ENCODE data around the gene REXO1. TPM values are rescaled to one million over a fixed set of nuclear protein-coding genes. Genes with fewer than 3 reads are reported as not detected.

Gene REXO1
- total RNA-seq, 1 experiment from 2014 or later = 52.1 TPM

- H3K36me3 ChIP-seq (ENCODE audit: control insufficient read depth, insufficient read depth, low read length) = peaks cover 4% of the 10 kb centered on the region; the same call in 1 of the 2 replicates
- DNase-seq (ENCODE audit: low read depth, low spot score) (no peak), ATAC-seq (no peak)
- intact Hi-C loops (cut with micrococcal nuclease; ENCODE audit: unreplicated experiment) = no loop called here
- CTCF ChIA-PET = no interaction called here
- in situ Hi-C loops (cut with HindIII; ENCODE audit: low pct_unique_long_range_greater_than_20kb, low sequenced_read_pairs) = no loop called here
- TF ChIP-seq REST (IDR thresholded peaks at IDR 0.05; ENCODE audit: insufficient read depth in 1 of 2, low read depth in 2 of 2, low read length in 1 of 2) (no peak), CTCF (IDR thresholded peaks at IDR 0.05) (no peak), TCF7L2 (IDR thresholded peaks at IDR 0.05; ENCODE audit: low read depth, low read length) (no peak), SIN3A (IDR thresholded peaks at IDR 0.05; ENCODE audit: borderline replicate concordance, insufficient read depth, low read depth, low read length) (no peak), POLR2AphosphoS5 (IDR thresholded peaks at IDR 0.05; ENCODE audit: low read depth, low read length) (no peak)
- POLR2A ChIA-PET = no interaction called here
- H3K9me3 ChIP-seq (ENCODE audit: control insufficient read depth, insufficient read depth, low read depth, low read length) = no peaks in the 10 kb centered on the region
- peaks cover 22% of the 10 kb centered on the region for H3K4me1 ChIP-seq (ENCODE audit: control insufficient read depth, insufficient read depth, low read length)
- H3K27ac ChIP-seq (ENCODE audit: low read length) = peak overlapping the region; percentile 77
- peak overlapping the region; percentile 76 to 82 for H3K4me3 ChIP-seq (ENCODE audit: low read depth in 2 of 2, low read length in 2 of 2)
- no TSS peak for BruUV-seq (replicated peaks)
- no peaks in the 10 kb centered on the region for H3K27me3 ChIP-seq (ENCODE audit: control insufficient read depth, insufficient read depth, low read length)
Observed at GRCh38 chr19:1884291-1884718, 36.0 kb upstream of the REXO1 start.

GRCh38 chr19:1883784-1884183 lies 35.5 kb upstream of the REXO1 start:
- ATAC-seq (no peak), DNase-seq (ENCODE audit: low read depth, low spot score) (no peak)
- CTCF ChIA-PET = interaction anchor here (0.6 kb wide), 1 partner anchor 121 kb away, joined by 3 read pairs; no protein-coding TSS in a partner anchor
- Histone ChIP-seq H3K4me3 (ENCODE audit: low read depth in 2 of 2, low read length in 2 of 2) (peak overlapping the region; percentile 76 to 82), H3K36me3 (ENCODE audit: control insufficient read depth, insufficient read depth, low read length) (peaks cover 4% of the 10 kb centered on the region; the same call in 1 of the 2 replicates), H3K27me3 (ENCODE audit: control insufficient read depth, insufficient read depth, low read length) (no peaks in the 10 kb centered on the region), H3K9me3 (ENCODE audit: control insufficient read depth, insufficient read depth, low read depth, low read length) (no peaks in the 10 kb centered on the region), H3K4me1 (ENCODE audit: control insufficient read depth, insufficient read depth, low read length) (peaks cover 22% of the 10 kb centered on the region), H3K27ac (ENCODE audit: low read length) (peak overlapping the region; percentile 77)
- in situ Hi-C loops (cut with HindIII; ENCODE audit: low pct_unique_long_range_greater_than_20kb, low sequenced_read_pairs) = no loop called here
- BruUV-seq (replicated peaks) = TSS peak; percentile 93
- POLR2A ChIA-PET = no interaction called here
- TF ChIP-seq CTCF (IDR thresholded peaks at IDR 0.05) (no peak), POLR2AphosphoS5 (IDR thresholded peaks at IDR 0.05; ENCODE audit: low read depth, low read length) (no peak), REST (IDR thresholded peaks at IDR 0.05; ENCODE audit: insufficient read depth in 1 of 2, low read depth in 2 of 2, low read length in 1 of 2) (no peak), TCF7L2 (IDR thresholded peaks at IDR 0.05; ENCODE audit: low read depth, low read length) (no peak), SIN3A (IDR thresholded peaks at IDR 0.05; ENCODE audit: borderline replicate concordance, insufficient read depth, low read depth, low read length) (no peak)
- intact Hi-C loops (cut with micrococcal nuclease; ENCODE audit: unreplicated experiment) = no loop called here

Measured in Panc1 (cell line).